ENCODE measurements around the gene PSMB11. TPM values are rescaled to one million over a fixed set of nuclear protein-coding genes. Genes with fewer than 3 reads are reported as not detected.
A peak's percentile ranks its signal among the peaks of the same experiment; 100 is the strongest.

Gene PSMB11
- total RNA-seq, 1 experiment from 2014 or later, result not detected

- Mint-ChIP-seq H3K9me3 (ENCODE audit: unreplicated experiment) (no peaks in the 10 kb centered on the region), H3K27ac (ENCODE audit: low read depth, unreplicated experiment) (peak overlapping the region; percentile 99), H3K27me3 (ENCODE audit: insufficient read depth, unreplicated experiment) (no peaks in the 10 kb centered on the region), H3K4me1 (ENCODE audit: insufficient read depth, unreplicated experiment) (peaks cover 32% of the 10 kb centered on the region), H3K4me3 (ENCODE audit: unreplicated experiment) (peak overlapping the region; percentile 94), H3K36me3 (ENCODE audit: insufficient read depth, unreplicated experiment) (no peaks in the 10 kb centered on the region)
- no peak for DNase-seq (ENCODE audit: unreplicated experiment)
- POLR2A ChIA-PET, result interaction anchor here (0.7 to 4.0 kb wide), 22 partner anchors 10 to 416 kb away, joined by 3 to 91 read pairs (median 10); partner anchors contain the start of genes ACIN1, AJUBA, C14orf119 and CDH24
- CTCF ChIA-PET, result interaction anchor here (0.8 to 24.6 kb wide), 14 partner anchors 9 to 445 kb away, joined by 3 to 620 read pairs (median 8); partner anchors contain the start of genes AJUBA and CDH24
- TF ChIP-seq CTCF (IDR thresholded peaks at IDR 0.05; ENCODE audit: unreplicated experiment), result no peak
- intact Hi-C loops (cut with micrococcal nuclease), result no loop called here
- BruUV-seq (replicated peaks), result no TSS peak
Observed at GRCh38 chr14:23005451-23006187, 36.4 kb upstream of the PSMB11 start.

DNA sequence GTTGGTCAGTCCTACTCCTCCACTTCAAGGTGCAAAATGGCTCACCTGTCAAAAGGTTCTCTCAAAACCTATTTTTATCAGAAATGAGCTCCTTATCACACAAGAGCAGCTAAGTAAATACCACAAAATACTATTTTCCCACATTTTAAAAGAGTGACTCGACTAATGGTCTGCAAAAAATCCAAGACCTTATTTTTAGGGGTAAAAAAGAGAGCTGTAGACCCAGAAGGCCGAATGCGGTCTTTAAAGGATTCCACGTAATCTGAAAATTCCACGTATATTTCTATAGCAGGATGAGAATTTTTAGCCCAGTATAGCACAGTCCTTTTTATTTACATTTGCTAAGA lies 35.9 kb upstream of the PSMB11 start:
- no peak for TF ChIP-seq CTCF (IDR thresholded peaks at IDR 0.05; ENCODE audit: unreplicated experiment)
- intact Hi-C loops (cut with micrococcal nuclease), result no loop called here
- BruUV-seq (replicated peaks), result no TSS peak
- Mint-ChIP-seq H3K36me3 (ENCODE audit: insufficient read depth, unreplicated experiment) (no peaks in the 10 kb centered on the region), H3K9me3 (ENCODE audit: unreplicated experiment) (no peaks in the 10 kb centered on the region), H3K4me3 (ENCODE audit: unreplicated experiment) (peak overlapping the region; percentile 94), H3K27ac (ENCODE audit: low read depth, unreplicated experiment) (peak overlapping the region; percentile 99), H3K4me1 (ENCODE audit: insufficient read depth, unreplicated experiment) (peaks cover 34% of the 10 kb centered on the region), H3K27me3 (ENCODE audit: insufficient read depth, unreplicated experiment) (no peaks in the 10 kb centered on the region)
- no peak for DNase-seq (ENCODE audit: unreplicated experiment)
- CTCF ChIA-PET, result interaction anchor here (0.6 to 4.0 kb wide), 18 partner anchors 8 to 446 kb away, joined by 3 to 65 read pairs (median 6); partner anchors contain the start of genes ACIN1, AJUBA and CDH24
- POLR2A ChIA-PET, result interaction anchor here (0.7 to 4.0 kb wide), 27 partner anchors 10 to 417 kb away, joined by 3 to 91 read pairs (median 9); partner anchors contain the start of genes ACIN1, AJUBA, C14orf119 and CDH24

DNA sequence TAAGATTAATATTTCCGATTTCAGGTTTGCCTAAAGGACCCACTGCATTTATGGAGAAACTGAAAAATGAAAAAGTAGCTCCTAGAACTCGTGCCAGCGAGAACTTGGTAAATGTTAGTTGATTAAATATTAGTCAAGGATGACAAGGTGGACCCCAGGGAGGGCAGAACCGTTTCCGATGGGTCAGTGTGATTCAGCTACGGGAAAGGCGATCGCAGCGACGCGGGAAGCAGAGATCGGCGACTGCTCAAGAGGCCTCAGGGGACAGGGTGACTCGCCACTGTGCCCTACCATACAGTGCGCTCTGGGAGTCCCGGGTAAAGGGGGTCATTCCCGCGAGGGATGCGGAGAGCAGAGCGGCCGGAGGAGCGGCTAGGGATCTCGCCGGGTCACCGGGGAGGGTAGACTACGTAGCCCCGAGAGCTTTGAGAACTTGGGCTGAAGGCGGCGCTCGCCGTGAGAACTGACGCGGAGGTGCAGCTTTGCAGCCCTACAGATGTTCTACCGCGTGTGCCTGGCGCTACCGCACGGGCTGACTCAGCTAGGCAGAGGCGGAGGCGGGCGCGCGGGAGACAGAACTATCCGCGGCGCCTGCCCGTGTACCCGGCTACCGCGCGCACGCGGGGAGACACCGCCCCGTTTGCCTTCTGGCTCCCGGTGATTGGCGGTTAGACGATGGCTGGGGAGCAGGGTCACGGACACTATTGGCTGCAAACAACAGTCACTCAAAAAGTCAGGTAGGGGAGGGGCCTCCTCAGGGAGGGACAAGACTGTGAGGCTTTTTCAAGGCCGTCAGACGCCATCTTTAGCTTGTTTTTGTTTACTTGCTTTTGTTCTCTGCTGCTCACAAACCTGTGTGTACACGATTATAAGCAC lies 35.2 kb upstream of the PSMB11 start:
- Mint-ChIP-seq H3K36me3 (ENCODE audit: insufficient read depth, unreplicated experiment) (no peaks in the 10 kb centered on the region), H3K9me3 (ENCODE audit: unreplicated experiment) (no peaks in the 10 kb centered on the region), H3K4me1 (ENCODE audit: insufficient read depth, unreplicated experiment) (peaks cover 38% of the 10 kb centered on the region), H3K27ac (ENCODE audit: low read depth, unreplicated experiment) (peak overlapping the region; percentile 99), H3K27me3 (ENCODE audit: insufficient read depth, unreplicated experiment) (no peaks in the 10 kb centered on the region), H3K4me3 (ENCODE audit: unreplicated experiment) (peak overlapping the region; percentile 94)
- POLR2A ChIA-PET, result interaction anchor here (0.6 to 4.0 kb wide), 36 partner anchors 10 to 417 kb away, joined by 3 to 91 read pairs (median 6); partner anchors contain the start of genes ABHD4, ACIN1, AJUBA and BCL2L2
- intact Hi-C loops (cut with micrococcal nuclease), result no loop called here
- CTCF ChIA-PET, result interaction anchor here (0.6 to 4.0 kb wide), 24 partner anchors 8 to 685 kb away, joined by 3 to 65 read pairs (median 6); partner anchors contain the start of genes ACIN1, AJUBA and CDH24
- TF ChIP-seq CTCF (IDR thresholded peaks at IDR 0.05; ENCODE audit: unreplicated experiment), result peak; percentile 15
- BruUV-seq (replicated peaks), result no TSS peak
- DNase-seq (ENCODE audit: unreplicated experiment), result peak; percentile 98

Data from MCF 10A (cell line).